Nephron progenitor cell (in vitro differentiated cells): ENCODE measurements around the gene SKIC3.

Experiments used
- DNase-seq: peaks from one replicate; pipeline ENCODE4 v3.0.0; 2021
- H3K27ac Mint-ChIP-seq: 2 replicates; pipeline ENCODE4 v1.8.0; 2021; ENCODE audit warnings: mild to moderate bottlenecking, moderate library complexity, mixed read lengths
- H3K27me3 Mint-ChIP-seq: 2 replicates; pipeline ENCODE4 v1.8.0; 2021; ENCODE audit warnings: mild to moderate bottlenecking, low read depth, mixed read lengths; ENCODE audit not compliant: poor library complexity
- H3K36me3 Mint-ChIP-seq: 2 replicates; pipeline ENCODE4 v1.8.0; 2021; ENCODE audit warnings: low read depth, mixed read lengths
- H3K4me1 Mint-ChIP-seq: 2 replicates; pipeline ENCODE4 v1.8.0; 2021; ENCODE audit warnings: mixed read lengths
- H3K4me3 Mint-ChIP-seq: 2 replicates; pipeline ENCODE4 v1.8.0; 2021; ENCODE audit warnings: mild to moderate bottlenecking, moderate library complexity, mixed read lengths
- H3K9me3 Mint-ChIP-seq: 2 replicates; pipeline ENCODE4 v1.8.0; 2021; ENCODE audit warnings: mild to moderate bottlenecking, moderate library complexity, mixed read lengths
- TF ChIP-seq, protein P1 (sequence below): fragments of 200-600 bp; sonication (generic); IDR thresholded peaks from 2 replicates; pipeline ENCODE4 v1.5.0; 2021; ENCODE audit warnings: antibody characterized with exemption

Gene SKIC3

GRCh38 chr5:95563367-95563766, 8.6 kb upstream of the SKIC3 start:
- TF ChIP-seq, protein P1, sequence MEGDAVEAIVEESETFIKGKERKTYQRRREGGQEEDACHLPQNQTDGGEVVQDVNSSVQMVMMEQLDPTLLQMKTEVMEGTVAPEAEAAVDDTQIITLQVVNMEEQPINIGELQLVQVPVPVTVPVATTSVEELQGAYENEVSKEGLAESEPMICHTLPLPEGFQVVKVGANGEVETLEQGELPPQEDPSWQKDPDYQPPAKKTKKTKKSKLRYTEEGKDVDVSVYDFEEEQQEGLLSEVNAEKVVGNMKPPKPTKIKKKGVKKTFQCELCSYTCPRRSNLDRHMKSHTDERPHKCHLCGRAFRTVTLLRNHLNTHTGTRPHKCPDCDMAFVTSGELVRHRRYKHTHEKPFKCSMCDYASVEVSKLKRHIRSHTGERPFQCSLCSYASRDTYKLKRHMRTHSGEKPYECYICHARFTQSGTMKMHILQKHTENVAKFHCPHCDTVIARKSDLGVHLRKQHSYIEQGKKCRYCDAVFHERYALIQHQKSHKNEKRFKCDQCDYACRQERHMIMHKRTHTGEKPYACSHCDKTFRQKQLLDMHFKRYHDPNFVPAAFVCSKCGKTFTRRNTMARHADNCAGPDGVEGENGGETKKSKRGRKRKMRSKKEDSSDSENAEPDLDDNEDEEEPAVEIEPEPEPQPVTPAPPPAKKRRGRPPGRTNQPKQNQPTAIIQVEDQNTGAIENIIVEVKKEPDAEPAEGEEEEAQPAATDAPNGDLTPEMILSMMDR = no peak
- H3K9me3 Mint-ChIP-seq = peaks cover 1% of the 10 kb centered on the region
- DNase-seq = no peak
- peaks cover 17% of the 10 kb centered on the region for H3K36me3 Mint-ChIP-seq
- H3K27ac Mint-ChIP-seq = no peak overlapping the region
- H3K27me3 Mint-ChIP-seq = peaks cover 2% of the 10 kb centered on the region
- H3K4me3 Mint-ChIP-seq = no peak overlapping the region
- H3K4me1 Mint-ChIP-seq = no peaks in the 10 kb centered on the region

DNA sequence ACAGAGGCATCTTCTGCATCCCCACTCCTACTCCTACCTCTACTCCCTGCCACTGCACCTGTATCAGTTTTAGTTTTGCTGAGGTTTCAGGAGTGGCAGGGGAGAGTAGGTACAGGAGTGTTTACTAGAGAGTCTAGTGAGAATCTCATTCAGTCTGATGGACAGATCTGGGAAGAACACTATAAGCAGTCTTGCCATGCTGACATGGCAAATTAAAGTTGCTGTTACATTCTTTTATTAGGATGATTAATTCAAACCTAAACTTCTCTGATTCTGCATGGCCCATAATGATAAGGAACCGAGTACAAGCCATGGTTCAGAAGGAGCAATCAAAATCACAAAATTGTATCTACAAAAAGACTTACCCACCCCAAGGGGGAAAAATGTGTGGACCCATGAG, 7.5 kb upstream of the SKIC3 start:
- H3K36me3 Mint-ChIP-seq = peaks cover 20% of the 10 kb centered on the region
- H3K4me1 Mint-ChIP-seq = no peaks in the 10 kb centered on the region
- no peak overlapping the region for H3K27ac Mint-ChIP-seq
- no peak overlapping the region for H3K4me3 Mint-ChIP-seq
- TF ChIP-seq, protein P1 = no peak
- H3K9me3 Mint-ChIP-seq = peaks cover 7% of the 10 kb centered on the region
- DNase-seq = no peak
- peaks cover 2% of the 10 kb centered on the region for H3K27me3 Mint-ChIP-seq

DNA sequence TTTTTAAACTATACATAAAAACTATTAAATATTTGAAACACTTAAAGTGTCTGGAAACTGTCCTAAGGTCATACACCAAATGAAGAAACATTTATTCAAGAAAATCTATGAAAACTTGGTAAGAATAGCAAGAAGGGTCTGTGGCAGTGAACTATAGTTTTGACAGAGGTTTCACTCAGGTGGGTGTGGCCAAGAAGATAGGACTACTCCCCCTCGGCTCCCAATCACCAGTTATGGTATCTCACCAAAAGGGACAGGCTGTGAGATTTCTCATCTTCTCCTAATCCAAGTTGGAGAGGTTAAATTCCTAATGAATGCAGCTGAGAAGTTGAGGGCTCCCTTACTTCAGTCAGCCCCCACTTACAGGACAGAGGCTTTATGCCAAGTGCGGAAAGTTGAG, 3.1 kb upstream of the SKIC3 start:
- DNase-seq = no peak
- peaks cover 6% of the 10 kb centered on the region for H3K27me3 Mint-ChIP-seq
- TF ChIP-seq, protein P1 = no peak
- H3K27ac Mint-ChIP-seq = no peak overlapping the region
- peak overlapping the region; percentile 54 for H3K4me3 Mint-ChIP-seq
- peaks cover 21% of the 10 kb centered on the region for H3K4me1 Mint-ChIP-seq
- peaks cover 14% of the 10 kb centered on the region for H3K9me3 Mint-ChIP-seq
- peaks cover 24% of the 10 kb centered on the region for H3K36me3 Mint-ChIP-seq

GRCh38 chr5:95555553-95555952, 776 bp upstream of the SKIC3 start:
- no peak for DNase-seq
- Mint-ChIP-seq H3K27ac (peak overlapping the region; percentile 91), H3K9me3 (peaks cover 14% of the 10 kb centered on the region), H3K4me3 (peak overlapping the region; percentile 94), H3K4me1 (peaks cover 37% of the 10 kb centered on the region), H3K36me3 (peaks cover 31% of the 10 kb centered on the region), H3K27me3 (peaks cover 6% of the 10 kb centered on the region)
- TF ChIP-seq, protein P1 = no peak

DNA sequence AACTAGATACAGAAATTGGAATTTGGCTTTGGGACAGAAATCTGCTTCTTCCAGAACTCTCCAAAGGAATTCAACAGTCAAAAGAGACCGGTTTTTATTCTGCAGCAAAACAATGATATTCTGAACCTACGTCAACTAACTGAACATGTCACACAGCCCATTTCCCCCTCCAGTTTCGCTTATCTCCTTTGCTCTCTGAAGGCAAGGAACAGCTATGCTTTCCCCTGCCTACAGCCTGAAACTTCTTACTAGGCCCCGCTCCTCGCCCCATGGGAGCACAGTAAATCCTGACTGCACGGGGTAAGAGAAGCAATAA, 488 bp downstream of the SKIC3 start:
- Mint-ChIP-seq H3K4me1 (peaks cover 37% of the 10 kb centered on the region), H3K27me3 (peaks cover 6% of the 10 kb centered on the region), H3K4me3 (peak overlapping the region; percentile 94), H3K27ac (no peak overlapping the region), H3K36me3 (peaks cover 31% of the 10 kb centered on the region), H3K9me3 (peaks cover 14% of the 10 kb centered on the region)
- no peak for DNase-seq
- TF ChIP-seq, protein P1 = no peak

- TF ChIP-seq, protein P1 = no peak
- no peak overlapping the region for H3K27ac Mint-ChIP-seq
- H3K27me3 Mint-ChIP-seq = no peaks in the 10 kb centered on the region
- H3K36me3 Mint-ChIP-seq = peaks cover 30% of the 10 kb centered on the region
- H3K4me1 Mint-ChIP-seq = peaks cover 28% of the 10 kb centered on the region
- no peak for DNase-seq
- H3K4me3 Mint-ChIP-seq = no peak overlapping the region
- H3K9me3 Mint-ChIP-seq = no peaks in the 10 kb centered on the region
These were observed 5.7 kb downstream of the SKIC3 start for GRCh38 chr5:95549030-95549429.
